Right kidney (tissue), 1 donor: Measurements from ENCODE around the gene EPN3.

Source experiments
- DNase-seq: peaks from one replicate; pipeline ENCODE4 v3.0.0-alpha.2; 2016

The EPN3 gene

GRCh38 chr17:50508573-50509460, 23.7 kb upstream of the EPN3 start:
- peak; percentile 85 for DNase-seq

GRCh38 chr17:50511058-50511457, 21.5 kb upstream of the EPN3 start:
- DNase-seq: peak; percentile 32

- no peak for DNase-seq
Observed at GRCh38 chr17:50513495-50513894, 19.0 kb upstream of the EPN3 start.

- DNase-seq: no peak
Observed at GRCh38 chr17:50514388-50514787, 18.1 kb upstream of the EPN3 start.

DNA sequence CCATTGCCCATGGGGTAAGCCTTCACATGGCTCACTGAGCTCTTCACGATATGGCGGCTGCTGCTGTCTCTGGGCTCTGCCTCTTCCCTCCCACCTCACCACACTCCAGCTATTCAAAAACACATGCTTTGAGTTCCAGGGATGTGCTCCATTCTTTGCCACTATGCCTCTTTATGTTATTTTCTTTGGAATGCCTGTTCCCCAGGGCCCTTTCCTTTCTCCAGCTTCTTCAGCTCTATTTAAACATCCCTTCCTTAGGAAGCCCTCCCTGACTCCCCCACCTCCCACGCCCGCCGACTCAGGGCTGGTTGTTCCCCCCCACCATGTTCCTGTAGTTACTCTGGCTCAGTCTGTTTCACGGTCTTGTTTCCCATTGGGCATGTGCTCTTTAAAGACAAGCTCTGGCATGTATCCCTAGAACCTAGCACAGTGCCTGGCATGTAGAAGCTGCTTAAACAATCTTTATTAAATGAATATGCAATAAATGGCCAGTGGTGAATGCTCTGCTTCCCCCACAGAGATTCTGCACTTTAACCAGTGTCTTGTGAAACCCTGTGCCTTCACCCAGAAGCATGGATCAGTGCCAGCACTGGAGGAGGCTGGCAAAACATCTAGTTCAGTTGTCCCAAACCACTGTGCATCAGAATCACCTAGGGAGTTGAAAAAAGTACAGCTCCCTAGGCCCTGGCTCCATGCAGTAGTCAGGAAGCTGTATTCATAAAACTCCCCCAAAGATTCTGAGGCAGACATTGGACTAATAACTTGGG, 17.4 kb upstream of the EPN3 start:
- no peak for DNase-seq

DNA sequence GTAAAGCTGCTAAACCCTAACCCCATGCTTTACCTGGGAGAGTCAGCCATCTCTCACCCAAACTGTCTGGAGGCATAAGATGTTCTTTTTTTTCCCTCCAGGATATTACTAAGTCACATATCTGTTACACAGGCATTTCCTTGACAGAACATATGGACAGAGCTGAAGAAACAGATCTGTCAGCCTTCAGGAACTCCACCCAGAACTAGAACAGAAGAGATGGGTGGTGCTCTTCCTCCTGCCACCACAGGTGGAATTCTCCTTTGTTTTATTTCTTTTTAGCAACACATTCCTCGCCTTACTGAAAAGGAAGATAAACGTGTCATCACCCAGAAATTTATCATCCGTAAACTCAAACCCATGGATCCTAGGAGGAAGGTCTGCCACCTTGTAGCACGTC, 15.5 kb upstream of the EPN3 start:
- no peak for DNase-seq

DNA sequence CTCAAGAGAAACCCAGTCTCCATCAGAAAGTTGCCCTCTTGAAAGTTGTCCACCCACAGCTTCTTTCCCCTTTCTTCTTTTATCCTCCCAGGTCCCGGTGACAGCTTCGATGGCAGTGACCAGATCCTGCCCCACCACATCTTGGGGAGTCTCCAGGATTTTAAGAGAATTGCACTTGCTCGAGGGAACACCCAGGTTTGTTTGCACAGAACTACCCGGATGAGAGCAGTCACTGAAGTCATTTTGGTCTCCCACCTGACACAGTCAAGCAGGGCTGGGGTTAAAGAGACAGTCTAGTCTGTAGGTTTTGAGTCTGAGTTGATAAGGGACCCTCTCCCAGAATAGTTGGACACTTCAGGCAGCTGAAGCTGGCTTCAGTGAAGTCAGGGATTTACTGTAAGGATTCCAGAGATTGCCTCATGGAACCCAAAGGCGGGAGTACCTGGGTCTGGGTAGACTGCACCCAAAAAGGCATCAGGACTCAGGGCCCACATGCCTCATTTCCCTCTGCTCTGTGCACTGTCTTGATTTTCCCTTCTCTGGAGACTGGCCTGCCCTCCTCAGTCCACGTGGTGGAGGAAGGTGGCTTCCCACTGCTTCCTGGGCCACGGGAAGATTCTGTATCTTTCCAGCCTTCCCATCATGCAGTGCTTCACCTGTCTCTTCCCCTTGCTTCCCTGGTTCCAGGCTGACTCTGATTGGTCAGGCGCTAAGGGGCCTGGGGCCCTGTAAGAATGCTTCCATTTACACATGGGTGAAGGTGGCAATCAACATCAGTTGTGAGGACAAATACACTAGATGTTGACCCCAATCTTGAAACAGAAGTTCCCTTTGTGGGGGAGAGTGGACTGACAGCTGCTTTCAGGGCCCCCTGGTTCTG, 14.8 kb upstream of the EPN3 start:
- no peak for DNase-seq

GRCh38 chr17:50518384-50519023, 14.0 kb upstream of the EPN3 start:
- peak; percentile 38 for DNase-seq

DNA sequence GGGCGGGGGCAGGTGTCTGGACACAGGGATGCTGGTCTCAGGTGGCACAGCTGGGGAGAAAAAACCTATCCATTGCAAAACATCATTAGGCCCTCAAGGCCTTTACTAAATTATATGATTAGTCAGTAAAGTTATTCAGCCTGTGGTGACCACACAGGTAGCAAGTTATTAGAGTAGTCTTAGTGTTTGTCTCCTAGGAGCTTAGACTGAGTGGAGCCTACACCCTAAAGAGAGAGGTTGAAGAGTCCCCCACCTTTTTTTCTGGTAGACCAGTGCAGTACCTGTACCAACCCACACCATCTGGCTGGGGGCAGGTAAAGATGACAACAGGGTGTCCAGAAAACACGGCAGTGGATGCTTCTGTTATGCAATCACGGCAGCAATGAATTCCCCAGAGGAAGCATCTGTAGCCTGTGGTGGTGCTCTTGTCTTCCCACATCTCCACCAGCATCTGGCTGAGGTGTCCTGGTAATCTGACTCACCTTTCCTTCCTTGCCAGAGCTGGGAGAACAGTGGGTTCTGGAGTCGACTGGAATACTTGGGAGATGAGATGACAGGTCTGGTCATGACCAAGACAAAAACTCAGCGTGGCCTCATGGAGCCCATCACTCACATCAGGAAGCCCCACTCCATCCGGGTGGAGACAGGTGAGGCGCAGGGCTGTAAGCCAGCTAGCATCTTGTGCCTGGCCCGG, 13.2 kb upstream of the EPN3 start:
- no peak for DNase-seq

- DNase-seq: no peak
Observed at GRCh38 chr17:50520483-50520882, 12.1 kb upstream of the EPN3 start.

- no peak for DNase-seq
Observed at GRCh38 chr17:50521514-50521913, 11.0 kb upstream of the EPN3 start.

GRCh38 chr17:50522766-50523165, 9.8 kb upstream of the EPN3 start:
- DNase-seq: no peak

DNA sequence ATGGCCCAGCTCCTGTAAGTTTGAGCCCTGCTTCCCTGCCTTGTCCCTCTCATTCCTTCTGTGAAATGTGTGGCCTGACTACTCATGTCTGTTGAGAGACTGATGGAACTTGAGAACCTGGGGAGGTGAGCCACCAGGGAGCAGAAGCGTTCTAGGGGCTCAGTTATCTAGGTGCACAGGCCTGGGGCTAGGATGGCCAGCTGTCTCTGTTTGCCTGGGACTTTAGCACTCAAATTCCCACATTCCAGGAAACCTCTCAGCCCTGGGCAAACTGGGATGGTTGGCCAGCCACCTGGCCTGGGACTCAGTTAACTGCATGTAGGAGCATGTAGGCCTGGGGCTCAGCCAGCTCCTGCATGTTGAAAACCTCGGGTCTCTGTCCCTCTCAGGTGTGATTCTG, 9.3 kb upstream of the EPN3 start:
- peak; percentile 22 for DNase-seq

- no peak for DNase-seq
Observed at GRCh38 chr17:50524838-50525237, 7.7 kb upstream of the EPN3 start.

DNA sequence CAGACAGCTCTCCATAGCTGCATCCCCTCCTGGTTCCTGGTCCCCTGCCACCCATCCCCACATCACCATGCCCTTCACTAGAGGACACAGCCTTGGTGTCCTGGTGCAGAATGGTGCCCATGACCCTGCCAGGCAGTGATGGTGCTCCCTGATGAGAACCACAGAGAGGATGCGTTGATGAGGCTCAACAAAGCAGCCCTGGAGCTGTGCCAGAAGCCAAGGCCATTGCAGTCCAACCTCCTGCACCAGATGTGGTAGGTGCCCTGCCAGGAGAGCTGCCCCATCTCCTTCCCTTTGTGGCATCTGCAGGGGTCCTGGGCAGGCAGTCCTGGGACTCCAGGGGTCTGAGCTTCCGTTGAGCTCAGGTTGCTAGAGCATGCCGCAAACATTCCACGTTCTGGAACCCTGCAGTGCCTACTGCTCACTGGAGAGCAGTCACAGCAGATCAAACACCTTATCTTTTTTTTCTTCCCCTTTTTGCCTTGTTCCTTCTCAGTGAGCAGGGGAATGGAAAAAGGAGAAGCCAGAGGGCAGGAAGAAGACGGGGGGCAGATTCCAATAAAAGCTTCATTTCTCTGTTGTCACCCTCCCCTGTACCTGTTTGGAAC, 5.3 kb upstream of the EPN3 start:
- no peak for DNase-seq

DNA sequence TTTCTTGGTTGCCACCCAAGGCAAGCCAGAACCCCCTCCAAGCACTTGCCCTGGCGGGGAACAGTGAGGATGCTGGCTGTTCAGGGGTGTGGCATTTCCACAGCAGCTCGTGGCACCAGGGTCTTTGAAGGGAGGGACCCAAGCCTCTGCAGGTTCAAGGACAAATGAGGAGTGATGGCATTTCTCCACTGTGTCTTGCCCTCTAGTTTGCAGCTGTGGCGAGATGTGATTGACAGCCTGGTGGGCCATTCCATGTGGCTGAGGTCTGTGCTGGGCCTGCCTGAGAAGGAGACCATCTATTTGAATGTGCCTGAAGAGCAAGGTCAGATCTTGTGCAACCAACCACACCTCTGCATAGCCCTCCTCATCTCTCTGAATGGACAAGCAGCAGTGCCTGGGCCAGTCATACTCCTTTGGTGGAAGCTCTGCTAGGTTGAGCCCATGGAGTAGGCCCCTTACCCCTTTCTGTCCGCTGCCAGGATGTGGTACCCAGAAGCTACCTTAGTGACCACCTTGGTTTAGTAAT, 4.5 kb upstream of the EPN3 start:
- DNase-seq: no peak

DNA sequence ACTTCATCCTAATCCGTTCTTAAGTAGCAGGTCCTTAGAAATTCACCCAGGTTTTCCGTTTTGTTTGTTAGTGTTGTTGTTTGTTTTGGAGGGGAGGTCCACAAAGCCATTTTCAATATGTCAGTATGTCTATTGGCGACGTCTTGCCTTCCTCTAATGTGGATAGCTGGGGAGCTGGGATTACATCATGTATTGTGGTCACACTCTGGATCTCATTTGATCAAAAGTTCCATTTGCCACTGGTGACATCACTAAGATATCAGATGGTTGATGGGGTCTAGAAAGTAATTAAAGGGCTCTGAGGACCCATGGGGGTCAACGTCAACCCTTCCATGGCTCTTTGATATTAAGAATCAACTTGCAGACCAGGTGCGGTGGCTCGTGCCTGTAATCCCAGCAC, 2.7 kb upstream of the EPN3 start:
- no peak for DNase-seq

- DNase-seq: no peak
Observed at GRCh38 chr17:50531428-50532025, 1.0 kb upstream of the EPN3 start.

DNA sequence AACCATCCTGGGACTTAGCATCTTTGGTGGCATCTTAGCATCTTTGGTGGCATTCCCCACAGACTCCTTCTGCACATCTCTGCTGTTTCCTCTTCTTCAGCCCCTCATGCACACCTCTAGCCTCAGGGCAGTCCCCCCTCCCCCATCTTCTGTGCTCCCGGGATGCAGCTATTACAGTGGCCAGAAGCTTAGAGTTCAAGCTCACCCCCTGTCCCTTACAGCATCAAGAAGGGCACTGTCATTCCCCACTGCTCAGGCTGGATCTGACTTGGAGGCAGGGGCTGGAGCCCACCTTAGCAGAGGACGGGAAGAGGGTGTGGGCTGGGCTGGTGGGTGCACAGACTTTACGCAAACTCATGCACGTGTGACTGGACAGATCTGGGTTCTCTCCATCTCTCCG, 650 bp downstream of the EPN3 start:
- no peak for DNase-seq

DNA sequence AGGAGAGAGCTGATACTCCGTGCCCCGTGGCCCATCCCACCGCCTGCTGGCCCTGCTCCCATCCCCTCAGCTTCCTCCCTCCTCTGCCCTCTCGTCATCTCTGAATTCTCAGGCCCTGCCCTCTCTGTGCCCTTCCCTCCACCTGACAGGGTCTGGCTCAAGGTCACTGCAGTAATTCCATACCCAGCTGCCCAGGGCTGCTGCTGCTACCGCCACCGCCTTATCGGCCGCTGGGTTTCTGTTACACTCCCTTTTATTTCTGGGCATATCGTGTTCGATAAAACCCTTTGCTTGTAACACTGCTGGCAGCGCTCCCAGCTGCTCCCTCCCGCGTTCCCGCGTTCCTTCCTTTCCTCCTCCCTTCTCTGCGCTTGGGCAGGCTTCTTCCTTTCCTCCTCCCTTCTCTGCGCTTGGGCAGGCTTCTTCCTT, 1.2 kb downstream of the EPN3 start:
- DNase-seq: peak; percentile 70
